ENCODE data around the gene MCOLN1. TPM values are rescaled to one million over a fixed set of nuclear protein-coding genes. Genes with fewer than 3 reads are reported as not detected.

Gene MCOLN1
- total and polyA plus RNA-seq, 9 of the 15 experiments (the other 6 are each of a cell fraction or from before 2014, with no cell fraction given), result 0.25 to 15.4 (median 7.1) TPM

DNA sequence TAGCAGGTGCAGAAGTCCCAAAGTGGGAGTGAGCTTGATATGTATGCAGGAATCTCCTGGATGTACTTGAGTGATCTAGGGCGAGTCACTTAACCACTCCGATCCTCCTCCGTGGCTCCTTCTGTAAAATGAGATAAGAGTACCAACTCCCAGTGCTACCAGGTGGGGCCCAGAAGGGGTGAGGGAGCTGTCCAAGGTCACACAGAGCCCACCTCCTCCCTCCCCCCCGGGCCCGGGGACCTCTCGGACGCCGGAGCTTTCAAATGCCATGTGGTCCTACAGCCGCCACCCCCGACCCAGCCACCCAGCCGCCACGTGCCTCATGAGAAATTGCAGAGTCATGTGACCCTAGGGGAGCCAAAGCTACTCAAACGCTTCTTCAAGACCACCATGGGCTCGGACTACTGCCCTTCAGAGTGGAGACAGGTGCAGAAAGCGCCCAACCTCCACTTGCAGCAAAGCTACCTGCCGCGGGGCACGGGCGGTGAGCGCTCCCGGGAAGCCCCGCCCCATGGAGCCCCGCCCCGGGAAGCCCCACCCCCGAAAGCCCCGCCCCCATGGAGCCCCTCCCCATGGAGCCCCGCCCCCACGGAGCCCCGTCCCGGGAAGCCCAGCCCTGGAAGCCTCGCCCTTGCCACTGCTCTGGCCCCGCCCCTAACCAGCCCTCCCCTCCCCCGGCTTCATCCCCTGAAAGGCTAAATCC, 16.6 kb upstream of the MCOLN1 start (continued):
- TF ChIP-seq JUN (IDR thresholded peaks at IDR 0.05; ENCODE audit: borderline replicate concordance, low read depth, low read length), result no peak
- no peak for TF ChIP-seq JUN (CRISPR knock-in tag; IDR thresholded peaks at IDR 0.05; ENCODE audit: borderline replicate concordance)
- peak; percentile 94 for TF ChIP-seq MYC (IDR thresholded peaks at IDR 0.05; ENCODE audit: low read depth, low read length)
- TF ChIP-seq MYC (CRISPR knock-in tag; IDR thresholded peaks at IDR 0.05; ENCODE audit: borderline replicate concordance, low read depth), result peak; percentile 68; the same call in 1 of the 2 replicates
- no peak for TF ChIP-seq TAF1 (IDR thresholded peaks at IDR 0.05; ENCODE audit: control insufficient read depth, extremely low read depth, insufficient read depth, low read length, severe bottlenecking)
- TF ChIP-seq, protein P1, sequence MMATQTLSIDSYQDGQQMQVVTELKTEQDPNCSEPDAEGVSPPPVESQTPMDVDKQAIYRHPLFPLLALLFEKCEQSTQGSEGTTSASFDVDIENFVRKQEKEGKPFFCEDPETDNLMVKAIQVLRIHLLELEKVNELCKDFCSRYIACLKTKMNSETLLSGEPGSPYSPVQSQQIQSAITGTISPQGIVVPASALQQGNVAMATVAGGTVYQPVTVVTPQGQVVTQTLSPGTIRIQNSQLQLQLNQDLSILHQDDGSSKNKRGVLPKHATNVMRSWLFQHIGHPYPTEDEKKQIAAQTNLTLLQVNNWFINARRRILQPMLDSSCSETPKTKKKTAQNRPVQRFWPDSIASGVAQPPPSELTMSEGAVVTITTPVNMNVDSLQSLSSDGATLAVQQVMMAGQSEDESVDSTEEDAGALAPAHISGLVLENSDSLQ (IDR thresholded peaks at IDR 0.05), result no peak
- TF ChIP-seq, protein P2, sequence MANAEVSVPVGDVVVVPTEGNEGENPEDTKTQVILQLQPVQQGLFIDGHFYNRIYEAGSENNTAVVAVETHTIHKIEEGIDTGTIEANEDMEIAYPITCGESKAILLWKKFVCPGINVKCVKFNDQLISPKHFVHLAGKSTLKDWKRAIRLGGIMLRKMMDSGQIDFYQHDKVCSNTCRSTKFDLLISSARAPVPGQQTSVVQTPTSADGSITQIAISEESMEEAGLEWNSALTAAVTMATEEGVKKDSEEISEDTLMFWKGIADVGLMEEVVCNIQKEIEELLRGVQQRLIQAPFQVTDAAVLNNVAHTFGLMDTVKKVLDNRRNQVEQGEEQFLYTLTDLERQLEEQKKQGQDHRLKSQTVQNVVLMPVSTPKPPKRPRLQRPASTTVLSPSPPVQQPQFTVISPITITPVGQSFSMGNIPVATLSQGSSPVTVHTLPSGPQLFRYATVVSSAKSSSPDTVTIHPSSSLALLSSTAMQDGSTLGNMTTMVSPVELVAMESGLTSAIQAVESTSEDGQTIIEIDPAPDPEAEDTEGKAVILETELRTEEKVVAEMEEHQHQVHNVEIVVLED (CRISPR knock-in tag; IDR thresholded peaks at IDR 0.05), result no peak
- TF ChIP-seq NCOA2 (IDR thresholded peaks at IDR 0.05; ENCODE audit: partially characterized antibody in 2 of 2), result no peak
- TF ChIP-seq BRD4 (IDR thresholded peaks at IDR 0.05), result no peak
- no peak for TF ChIP-seq TEAD2 (tag; IDR thresholded peaks at IDR 0.05)
- TF ChIP-seq ATF1 (CRISPR knock-in tag; IDR thresholded peaks at IDR 0.05), result no peak
- peak; percentile 15; the same call in 1 of the 2 replicates for TF ChIP-seq ATF1 (tag; IDR thresholded peaks at IDR 0.05)
- no peak for TF ChIP-seq ZNF212 (CRISPR knock-in tag; IDR thresholded peaks at IDR 0.05)
- TF ChIP-seq NFIX (CRISPR knock-in tag; IDR thresholded peaks at IDR 0.05; ENCODE audit: low read depth), result no peak
- TF ChIP-seq ZKSCAN8 (CRISPR knock-in tag; IDR thresholded peaks at IDR 0.05), result no peak
- TF ChIP-seq, protein P3, sequence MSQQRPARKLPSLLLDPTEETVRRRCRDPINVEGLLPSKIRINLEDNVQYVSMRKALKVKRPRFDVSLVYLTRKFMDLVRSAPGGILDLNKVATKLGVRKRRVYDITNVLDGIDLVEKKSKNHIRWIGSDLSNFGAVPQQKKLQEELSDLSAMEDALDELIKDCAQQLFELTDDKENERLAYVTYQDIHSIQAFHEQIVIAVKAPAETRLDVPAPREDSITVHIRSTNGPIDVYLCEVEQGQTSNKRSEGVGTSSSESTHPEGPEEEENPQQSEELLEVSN (IDR thresholded peaks at IDR 0.05; ENCODE audit: borderline replicate concordance in 1 of 2, extremely low read depth in 1 of 2, insufficient read depth in 1 of 2, insufficient read length in 1 of 2, low read depth in 1 of 2, low read length in 1 of 2, poor library complexity in 1 of 2, severe bottlenecking in 1 of 2), result peak; percentile 28 to 59
- no peak for TF ChIP-seq CBX3 (IDR thresholded peaks at IDR 0.05; ENCODE audit: borderline replicate concordance in 1 of 2, low read length in 2 of 2)
- no peak for TF ChIP-seq RNF2 (IDR thresholded peaks at IDR 0.05)
- peak; percentile 34 for TF ChIP-seq TAL1 (IDR thresholded peaks at IDR 0.05)
- peak; percentile 31 for TF ChIP-seq SMAD4 (CRISPR knock-in tag; conservative IDR thresholded peaks at IDR 0.05)
- 0 out of 2 replicates have a peak, but pooled peaks have one; percentile 29 for TF ChIP-seq DMBX1 (CRISPR knock-in tag; IDR thresholded peaks at IDR 0.05; ENCODE audit: borderline replicate concordance)
- no peak for TF ChIP-seq NR2C1 (IDR thresholded peaks at IDR 0.05)
- TF ChIP-seq NR2C1 (tag; IDR thresholded peaks at IDR 0.05), result no peak
- TF ChIP-seq, protein P4, sequence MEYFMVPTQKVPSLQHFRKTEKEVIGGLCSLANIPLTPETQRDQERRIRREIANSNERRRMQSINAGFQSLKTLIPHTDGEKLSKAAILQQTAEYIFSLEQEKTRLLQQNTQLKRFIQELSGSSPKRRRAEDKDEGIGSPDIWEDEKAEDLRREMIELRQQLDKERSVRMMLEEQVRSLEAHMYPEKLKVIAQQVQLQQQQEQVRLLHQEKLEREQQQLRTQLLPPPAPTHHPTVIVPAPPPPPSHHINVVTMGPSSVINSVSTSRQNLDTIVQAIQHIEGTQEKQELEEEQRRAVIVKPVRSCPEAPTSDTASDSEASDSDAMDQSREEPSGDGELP (CRISPR knock-in tag; IDR thresholded peaks at IDR 0.05; ENCODE audit: borderline replicate concordance), result peak; percentile 52; the same call in 1 of the 2 replicates

Measured in K562 (cell line).